GM12878 (cell line): ENCODE measurements around the gene BLCAP. TPM values are rescaled to one million over a fixed set of nuclear protein-coding genes. Genes with fewer than 3 reads are reported as not detected.

Source experiments
- BACH1 ChIP-seq: fragments of 450-650 bp; IDR thresholded peaks from 2 replicates; pipeline ENCODE4 v1.6.1; 2017; ENCODE audit warnings: mild to moderate bottlenecking, borderline replicate concordance
- BHLHE40 ChIP-seq, 2 experiments: fragments of 450-650 bp in 1 of 2; IDR thresholded peaks; 2 replicates each; pipeline ENCODE4 v1.6.1; 2011 to 2017; ENCODE audit warnings: low read depth in 2 of 2, borderline replicate concordance in 1 of 2, improper control_type of control experiment in 1 of 2, low read length in 1 of 2, mild to moderate bottlenecking in 1 of 2
- CREM ChIP-seq: IDR thresholded peaks from 2 replicates; pipeline ENCODE4 v1.6.1; 2014; ENCODE audit warnings: antibody characterized with exemption, low read depth
- EZH2 ChIP-seq: IDR thresholded peaks from 2 replicates; pipeline ENCODE4 v1.6.1; 2012; ENCODE audit warnings: low read depth, mild to moderate bottlenecking, control low read depth, inconsistent platforms, low read length, borderline replicate concordance; ENCODE audit not compliant: control insufficient read depth
- GATAD2B ChIP-seq: fragments of 450-650 bp; conservative IDR thresholded peaks from 2 replicates; pipeline ENCODE4 v1.6.1; 2017; ENCODE audit warnings: low read depth, mild to moderate bottlenecking, moderate library complexity
- HDGF ChIP-seq: fragments of 450-650 bp; IDR thresholded peaks from 2 replicates; pipeline ENCODE4 v1.6.1; 2016; ENCODE audit warnings: antibody characterized with exemption
- MEF2A ChIP-seq: IDR thresholded peaks from 2 replicates; pipeline ENCODE4 v1.6.1; 2011; ENCODE audit warnings: low read depth, mild to moderate bottlenecking, low read length, moderate library complexity; ENCODE audit not compliant: insufficient read depth
- NR2C1 ChIP-seq: fragments of 450-650 bp; IDR thresholded peaks from 2 replicates; pipeline ENCODE4 v1.6.1; 2017; ENCODE audit warnings: antibody characterized with exemption, mild to moderate bottlenecking, moderate library complexity
- SIN3A ChIP-seq: IDR thresholded peaks from 2 replicates; pipeline ENCODE4 v1.6.1; 2012; ENCODE audit warnings: low read depth, low read length, improper control_type of control experiment
- SREBF1 ChIP-seq: IDR thresholded peaks from 2 replicates; pipeline ENCODE4 v1.6.1; 2012; ENCODE audit warnings: mild to moderate bottlenecking, low read length
- YY1 ChIP-seq: IDR thresholded peaks from 2 replicates; pipeline ENCODE4 v1.6.1; 2011; ENCODE audit warnings: low read depth, mild to moderate bottlenecking, low read length
- ZNF622 ChIP-seq: fragments of 450-650 bp; IDR thresholded peaks from 2 replicates; pipeline ENCODE4 v1.6.1; 2017; ENCODE audit warnings: mild to moderate bottlenecking, inconsistent platforms
- polyA plus RNA-seq, 11 experiments: library from polyadenylated mRNA; depleted of rRNA in 4 of 11; unstranded in 6 of 11; stranded (reverse) in 5 of 11; fragments of >200 nt; fragmentation: Nextera tagmentation in 4 of 11; fragmentation: Illumina TruSeq in 1 of 11; extraction: Ambion mirVana in 4 of 11; extraction: Trizol in 1 of 11; gene quantifications; 1 replicate in 1 of 11; 2 replicates in 10 of 11; pipeline versions ENCODE4 v1.2.1 to v1.2.3, GENCODE V29; 2011 to 2016; ENCODE audit warnings: inconsistent platforms in 2 of 11, missing spikeins in 2 of 11, low read depth in 1 of 11
- total RNA-seq, 4 experiments: library from RNA; depleted of rRNA in 3 of 4; stranded (reverse); fragments of >200 nt in 3 of 4; fragmentation: Illumina TruSeq in 1 of 4; extraction: Trizol in 1 of 4; gene quantifications; 2 replicates each; pipeline versions ENCODE4 v1.2.1 to v1.2.3, GENCODE V29; 2013 to 2021
- TF ChIP-seq, protein P1 (sequence below): fragments of 450-650 bp; IDR thresholded peaks from 2 replicates; pipeline ENCODE4 v1.6.1; 2017; ENCODE audit warnings: mild to moderate bottlenecking, moderate library complexity
- TF ChIP-seq, protein P2 (sequence below): fragments of 450-650 bp; formaldehyde crosslinking; IDR thresholded peaks from 2 replicates; pipeline ENCODE4 v1.5.0; 2022; ENCODE audit warnings: mild to moderate bottlenecking, missing genetic modification characterization
- TF ChIP-seq, protein P3 (sequence below): IDR thresholded peaks from 2 replicates; pipeline ENCODE4 v1.6.1; 2011; ENCODE audit warnings: low read depth, low read length, improper control_type of control experiment, borderline replicate concordance
- TF ChIP-seq, protein P4 (sequence below): fragments of 450-650 bp; IDR thresholded peaks from 2 replicates; pipeline ENCODE4 v1.6.1; 2017; ENCODE audit warnings: mild to moderate bottlenecking, low read depth, inconsistent platforms; ENCODE audit not compliant: poor library complexity, severe bottlenecking
- TF ChIP-seq, protein P5 (sequence below): IDR thresholded peaks from 2 replicates; pipeline ENCODE4 v1.6.1; 2011; ENCODE audit warnings: borderline replicate concordance, low read depth, mild to moderate bottlenecking, moderate library complexity, mixed read lengths, low read length; ENCODE audit not compliant: insufficient read depth; ENCODE audit errors: extremely low read length

BLCAP gene
- total and polyA plus RNA-seq, 10 of the 15 experiments (the other 5 are each of a cell fraction or from before 2014, with no cell fraction given) = 24.6 to 62.3 (median 47.3) TPM

DNA sequence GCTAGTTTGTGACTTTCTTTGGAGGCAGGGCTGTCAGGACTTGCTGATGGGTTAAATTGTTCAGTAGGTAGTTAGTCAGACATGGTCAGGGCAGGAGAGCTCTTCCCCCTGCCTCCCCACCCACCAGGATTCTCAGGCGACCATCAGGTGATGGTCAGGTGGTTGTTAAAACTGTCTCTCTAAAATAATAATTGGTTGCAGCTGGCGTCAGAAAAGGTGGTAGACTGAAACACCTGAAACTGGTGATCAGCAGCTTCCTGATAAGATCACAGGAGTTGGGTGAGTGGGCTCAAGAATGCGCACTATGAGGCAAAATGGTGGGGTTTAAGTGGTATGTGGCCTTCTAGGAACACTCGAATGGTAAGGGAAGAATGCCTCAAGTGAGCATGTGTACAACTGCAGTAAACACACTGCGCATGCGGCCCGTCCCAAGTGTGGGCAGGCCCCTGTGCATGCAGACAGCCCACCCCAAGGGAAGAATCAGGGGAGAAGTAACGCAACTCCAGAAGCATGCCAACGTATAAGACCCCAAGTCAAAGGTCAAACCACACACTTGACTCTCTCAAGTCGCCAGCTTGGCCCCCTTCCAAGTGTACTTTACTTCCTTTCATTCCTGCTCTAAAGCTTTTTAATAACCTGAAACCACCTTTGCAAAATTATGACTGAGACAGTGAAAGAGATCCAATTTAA lies 7.9 kb upstream of the BLCAP start (continued):
- TF ChIP-seq, protein P1, sequence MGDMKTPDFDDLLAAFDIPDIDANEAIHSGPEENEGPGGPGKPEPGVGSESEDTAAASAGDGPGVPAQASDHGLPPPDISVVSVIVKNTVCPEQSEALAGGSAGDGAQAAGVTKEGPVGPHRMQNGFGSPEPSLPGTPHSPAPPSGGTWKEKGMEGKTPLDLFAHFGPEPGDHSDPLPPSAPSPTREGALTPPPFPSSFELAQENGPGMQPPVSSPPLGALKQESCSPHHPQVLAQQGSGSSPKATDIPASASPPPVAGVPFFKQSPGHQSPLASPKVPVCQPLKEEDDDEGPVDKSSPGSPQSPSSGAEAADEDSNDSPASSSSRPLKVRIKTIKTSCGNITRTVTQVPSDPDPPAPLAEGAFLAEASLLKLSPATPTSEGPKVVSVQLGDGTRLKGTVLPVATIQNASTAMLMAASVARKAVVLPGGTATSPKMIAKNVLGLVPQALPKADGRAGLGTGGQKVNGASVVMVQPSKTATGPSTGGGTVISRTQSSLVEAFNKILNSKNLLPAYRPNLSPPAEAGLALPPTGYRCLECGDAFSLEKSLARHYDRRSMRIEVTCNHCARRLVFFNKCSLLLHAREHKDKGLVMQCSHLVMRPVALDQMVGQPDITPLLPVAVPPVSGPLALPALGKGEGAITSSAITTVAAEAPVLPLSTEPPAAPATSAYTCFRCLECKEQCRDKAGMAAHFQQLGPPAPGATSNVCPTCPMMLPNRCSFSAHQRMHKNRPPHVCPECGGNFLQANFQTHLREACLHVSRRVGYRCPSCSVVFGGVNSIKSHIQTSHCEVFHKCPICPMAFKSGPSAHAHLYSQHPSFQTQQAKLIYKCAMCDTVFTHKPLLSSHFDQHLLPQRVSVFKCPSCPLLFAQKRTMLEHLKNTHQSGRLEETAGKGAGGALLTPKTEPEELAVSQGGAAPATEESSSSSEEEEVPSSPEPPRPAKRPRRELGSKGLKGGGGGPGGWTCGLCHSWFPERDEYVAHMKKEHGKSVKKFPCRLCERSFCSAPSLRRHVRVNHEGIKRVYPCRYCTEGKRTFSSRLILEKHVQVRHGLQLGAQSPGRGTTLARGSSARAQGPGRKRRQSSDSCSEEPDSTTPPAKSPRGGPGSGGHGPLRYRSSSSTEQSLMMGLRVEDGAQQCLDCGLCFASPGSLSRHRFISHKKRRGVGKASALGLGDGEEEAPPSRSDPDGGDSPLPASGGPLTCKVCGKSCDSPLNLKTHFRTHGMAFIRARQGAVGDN = 0 out of 2 replicates have a peak, but pooled peaks have one; percentile 35
- TF ChIP-seq EZH2 = no peak
- TF ChIP-seq HDGF = no peak
- TF ChIP-seq, protein P2, sequence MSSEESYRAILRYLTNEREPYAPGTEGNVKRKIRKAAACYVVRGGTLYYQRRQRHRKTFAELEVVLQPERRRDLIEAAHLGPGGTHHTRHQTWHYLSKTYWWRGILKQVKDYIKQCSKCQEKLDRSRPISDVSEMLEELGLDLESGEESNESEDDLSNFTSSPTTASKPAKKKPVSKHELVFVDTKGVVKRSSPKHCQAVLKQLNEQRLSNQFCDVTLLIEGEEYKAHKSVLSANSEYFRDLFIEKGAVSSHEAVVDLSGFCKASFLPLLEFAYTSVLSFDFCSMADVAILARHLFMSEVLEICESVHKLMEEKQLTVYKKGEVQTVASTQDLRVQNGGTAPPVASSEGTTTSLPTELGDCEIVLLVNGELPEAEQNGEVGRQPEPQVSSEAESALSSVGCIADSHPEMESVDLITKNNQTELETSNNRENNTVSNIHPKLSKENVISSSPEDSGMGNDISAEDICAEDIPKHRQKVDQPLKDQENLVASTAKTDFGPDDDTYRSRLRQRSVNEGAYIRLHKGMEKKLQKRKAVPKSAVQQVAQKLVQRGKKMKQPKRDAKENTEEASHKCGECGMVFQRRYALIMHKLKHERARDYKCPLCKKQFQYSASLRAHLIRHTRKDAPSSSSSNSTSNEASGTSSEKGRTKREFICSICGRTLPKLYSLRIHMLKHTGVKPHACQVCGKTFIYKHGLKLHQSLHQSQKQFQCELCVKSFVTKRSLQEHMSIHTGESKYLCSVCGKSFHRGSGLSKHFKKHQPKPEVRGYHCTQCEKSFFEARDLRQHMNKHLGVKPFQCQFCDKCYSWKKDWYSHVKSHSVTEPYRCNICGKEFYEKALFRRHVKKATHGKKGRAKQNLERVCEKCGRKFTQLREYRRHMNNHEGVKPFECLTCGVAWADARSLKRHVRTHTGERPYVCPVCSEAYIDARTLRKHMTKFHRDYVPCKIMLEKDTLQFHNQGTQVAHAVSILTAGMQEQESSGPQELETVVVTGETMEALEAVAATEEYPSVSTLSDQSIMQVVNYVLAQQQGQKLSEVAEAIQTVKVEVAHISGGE = no peak
- TF ChIP-seq GATAD2B = 0 out of 2 replicates have a peak, but pooled peaks have one; percentile 31
- TF ChIP-seq, protein P3, sequence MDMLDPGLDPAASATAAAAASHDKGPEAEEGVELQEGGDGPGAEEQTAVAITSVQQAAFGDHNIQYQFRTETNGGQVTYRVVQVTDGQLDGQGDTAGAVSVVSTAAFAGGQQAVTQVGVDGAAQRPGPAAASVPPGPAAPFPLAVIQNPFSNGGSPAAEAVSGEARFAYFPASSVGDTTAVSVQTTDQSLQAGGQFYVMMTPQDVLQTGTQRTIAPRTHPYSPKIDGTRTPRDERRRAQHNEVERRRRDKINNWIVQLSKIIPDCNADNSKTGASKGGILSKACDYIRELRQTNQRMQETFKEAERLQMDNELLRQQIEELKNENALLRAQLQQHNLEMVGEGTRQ = no peak
- TF ChIP-seq SIN3A = no peak
- TF ChIP-seq ZNF622 = no peak
- TF ChIP-seq BACH1 = no peak
- no peak for TF ChIP-seq MEF2A
- TF ChIP-seq NR2C1 = peak; percentile 53; the same call in 1 of the 2 replicates
- peak in 1 of 2 experiments; percentile 48; a peak in 1 of 4 replicates for TF ChIP-seq BHLHE40 (IDR thresholded peaks at IDR 0.05; ENCODE audit: borderline replicate concordance in 1 of 2, low read depth in 2 of 2, low read length in 1 of 2)
- TF ChIP-seq, protein P4, sequence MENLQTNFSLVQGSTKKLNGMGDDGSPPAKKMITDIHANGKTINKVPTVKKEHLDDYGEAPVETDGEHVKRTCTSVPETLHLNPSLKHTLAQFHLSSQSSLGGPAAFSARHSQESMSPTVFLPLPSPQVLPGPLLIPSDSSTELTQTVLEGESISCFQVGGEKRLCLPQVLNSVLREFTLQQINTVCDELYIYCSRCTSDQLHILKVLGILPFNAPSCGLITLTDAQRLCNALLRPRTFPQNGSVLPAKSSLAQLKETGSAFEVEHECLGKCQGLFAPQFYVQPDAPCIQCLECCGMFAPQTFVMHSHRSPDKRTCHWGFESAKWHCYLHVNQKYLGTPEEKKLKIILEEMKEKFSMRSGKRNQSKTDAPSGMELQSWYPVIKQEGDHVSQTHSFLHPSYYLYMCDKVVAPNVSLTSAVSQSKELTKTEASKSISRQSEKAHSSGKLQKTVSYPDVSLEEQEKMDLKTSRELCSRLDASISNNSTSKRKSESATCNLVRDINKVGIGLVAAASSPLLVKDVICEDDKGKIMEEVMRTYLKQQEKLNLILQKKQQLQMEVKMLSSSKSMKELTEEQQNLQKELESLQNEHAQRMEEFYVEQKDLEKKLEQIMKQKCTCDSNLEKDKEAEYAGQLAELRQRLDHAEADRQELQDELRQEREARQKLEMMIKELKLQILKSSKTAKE = peak; percentile 78
- TF ChIP-seq CREM = no peak
- TF ChIP-seq YY1 = no peak
- TF ChIP-seq, protein P5, sequence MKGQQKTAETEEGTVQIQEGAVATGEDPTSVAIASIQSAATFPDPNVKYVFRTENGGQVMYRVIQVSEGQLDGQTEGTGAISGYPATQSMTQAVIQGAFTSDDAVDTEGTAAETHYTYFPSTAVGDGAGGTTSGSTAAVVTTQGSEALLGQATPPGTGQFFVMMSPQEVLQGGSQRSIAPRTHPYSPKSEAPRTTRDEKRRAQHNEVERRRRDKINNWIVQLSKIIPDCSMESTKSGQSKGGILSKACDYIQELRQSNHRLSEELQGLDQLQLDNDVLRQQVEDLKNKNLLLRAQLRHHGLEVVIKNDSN = no peak
- no peak for TF ChIP-seq SREBF1
